ENCODE data around the gene OR14I1.
A peak's percentile ranks its signal among the peaks of the same experiment; 100 is the strongest.

OR14I1 gene

GRCh38 chr1:248702714-248703113 is at the start of gene OR14I1:
TSS of gene OR14I1 (minus strand) at chr1:248702766.
- no peak for DNase-seq (ENCODE audit: low spot score)

GRCh38 chr1:248751635-248752034 is 49.1 kb upstream of the OR14I1 start:
- DNase-seq (ENCODE audit: low spot score), result no peak

GRCh38 chr1:248751142-248751541 is 48.6 kb upstream of the OR14I1 start:
- DNase-seq (ENCODE audit: low spot score), result no peak

GRCh38 chr1:248750496-248750895 is 47.9 kb upstream of the OR14I1 start:
- DNase-seq (ENCODE audit: low spot score), result no peak

GRCh38 chr1:248748211-248748610 is 45.6 kb upstream of the OR14I1 start:
- DNase-seq (ENCODE audit: low spot score), result no peak

GRCh38 chr1:248740876-248741275 is 38.3 kb upstream of the OR14I1 start:
- no peak for DNase-seq (ENCODE audit: low spot score)

GRCh38 chr1:248739572-248740205 is 37.1 kb upstream of the OR14I1 start:
- DNase-seq (ENCODE audit: low spot score), result no peak

GRCh38 chr1:248737457-248737856 is 34.9 kb upstream of the OR14I1 start:
- no peak for DNase-seq (ENCODE audit: low spot score)

GRCh38 chr1:248736977-248737376 is 34.4 kb upstream of the OR14I1 start:
- no peak for DNase-seq (ENCODE audit: low spot score)

- DNase-seq (ENCODE audit: low spot score), result no peak
Measured at GRCh38 chr1:248733566-248733965, 31.0 kb upstream of the OR14I1 start.

GRCh38 chr1:248730507-248731335 is 28.2 kb upstream of the OR14I1 start:
- DNase-seq (ENCODE audit: low spot score), result no peak

- no peak for DNase-seq (ENCODE audit: low spot score)
Measured at GRCh38 chr1:248714248-248714647, 11.7 kb upstream of the OR14I1 start.

GRCh38 chr1:248710305-248710900 is 7.8 kb upstream of the OR14I1 start:
- DNase-seq (ENCODE audit: low spot score), result no peak

- DNase-seq (ENCODE audit: low spot score), result no peak
Measured at GRCh38 chr1:248704606-248705005, 2.0 kb upstream of the OR14I1 start.

- peak; percentile 29 for DNase-seq (ENCODE audit: low spot score)
Measured at GRCh38 chr1:248703674-248704073, 1.1 kb upstream of the OR14I1 start.

GRCh38 chr1:248699099-248699498 is 3.5 kb downstream of the OR14I1 start:
- no peak for DNase-seq (ENCODE audit: low spot score)

- DNase-seq (ENCODE audit: low spot score), result no peak
Measured at GRCh38 chr1:248697907-248698306, 4.7 kb downstream of the OR14I1 start.

- DNase-seq (ENCODE audit: low spot score), result no peak
Measured at GRCh38 chr1:248696774-248697173, 5.8 kb downstream of the OR14I1 start.

- peak; percentile 71 for DNase-seq (ENCODE audit: low spot score)
Measured at GRCh38 chr1:248696261-248696660, 6.3 kb downstream of the OR14I1 start.

- DNase-seq (ENCODE audit: low spot score), result no peak
Measured at GRCh38 chr1:248695451-248696132, 7.0 kb downstream of the OR14I1 start.

- DNase-seq (ENCODE audit: low spot score), result no peak
Measured at GRCh38 chr1:248691567-248692155, 10.9 kb downstream of the OR14I1 start.

Data from RKO (cell line).